Activated naive CD4-positive, alpha-beta T cell treated with anti-CD3 and anti-CD28 coated beads, Interleukin-2, amount 50 U/mL, for 24 hours (primary cell): Measurements from ENCODE around the gene MRC1.
"Not testable (repeated sequence)": the region's sequence is repeated elsewhere in the genome, so short reads cannot be mapped to it uniquely, and the experiment has no call there.

ENCODE experiments used
- H3K27ac Mint-ChIP-seq: one replicate; pipeline ENCODE4 v1.8.0; 2021; ENCODE audit warnings: mild to moderate bottlenecking, mixed read lengths
- H3K27me3 Mint-ChIP-seq: one replicate; pipeline ENCODE4 v1.8.0; 2021; ENCODE audit warnings: mixed read lengths
- H3K36me3 Mint-ChIP-seq: one replicate; pipeline ENCODE4 v1.8.0; 2021; ENCODE audit warnings: mixed read lengths
- H3K4me1 Mint-ChIP-seq: one replicate; pipeline ENCODE4 v1.8.0; 2021; ENCODE audit warnings: mixed read lengths
- H3K4me3 Mint-ChIP-seq: one replicate; pipeline ENCODE4 v1.8.0; 2021; ENCODE audit warnings: mild to moderate bottlenecking, mixed read lengths
- H3K9me3 Mint-ChIP-seq: one replicate; pipeline ENCODE4 v1.8.0; 2021; ENCODE audit warnings: mixed read lengths

The MRC1 gene

GRCh38 chr10:17950726-17951125, 141.6 kb downstream of the MRC1 start:
- no peaks in the 10 kb centered on the region for H3K36me3 Mint-ChIP-seq
- no peaks in the 10 kb centered on the region for H3K4me1 Mint-ChIP-seq
- H3K27ac Mint-ChIP-seq, result no peak overlapping the region
- H3K4me3 Mint-ChIP-seq, result no peak overlapping the region
- peaks cover 2% of the 10 kb centered on the region for H3K27me3 Mint-ChIP-seq
- no peaks in the 10 kb centered on the region for H3K9me3 Mint-ChIP-seq

GRCh38 chr10:17951868-17952371, 142.8 kb downstream of the MRC1 start, which contains the start of gene SLC39A12:
TSS of gene SLC39A12 (plus strand) at chr10:17951918. CDS start at chr10:17953277, 1,359 bp downstream.
- no peak within 1 kb of the TSS for H3K27ac Mint-ChIP-seq
- peaks cover 2% of the 10 kb centered on the region for H3K27me3 Mint-ChIP-seq
- no peaks in the 10 kb centered on the region for H3K4me1 Mint-ChIP-seq
- H3K9me3 Mint-ChIP-seq, result no peaks in the 10 kb centered on the region
- no peak within 1 kb of the TSS for H3K4me3 Mint-ChIP-seq
- no peaks in the 10 kb centered on the region for H3K36me3 Mint-ChIP-seq

- H3K27ac Mint-ChIP-seq, H3K27me3 Mint-ChIP-seq, H3K36me3 Mint-ChIP-seq, H3K4me1 Mint-ChIP-seq, H3K4me3 Mint-ChIP-seq, H3K9me3 Mint-ChIP-seq: not testable (repeated sequence)
Measured at GRCh38 chr10:17954372-17954771, 145.2 kb downstream of the MRC1 start.

- Mint-ChIP-seq H3K36me3 (no peaks in the 10 kb centered on the region), H3K27me3 (peaks cover 2% of the 10 kb centered on the region), H3K9me3 (no peaks in the 10 kb centered on the region), H3K4me1 (no peaks in the 10 kb centered on the region), H3K4me3 (no peak overlapping the region), H3K27ac (no peak overlapping the region)
Measured at GRCh38 chr10:17954861-17955260, 145.7 kb downstream of the MRC1 start.

GRCh38 chr10:17958049-17958448, 148.9 kb downstream of the MRC1 start:
- no peak overlapping the region for H3K27ac Mint-ChIP-seq
- H3K4me1 Mint-ChIP-seq, result no peaks in the 10 kb centered on the region
- no peaks in the 10 kb centered on the region for H3K9me3 Mint-ChIP-seq
- no peak overlapping the region for H3K4me3 Mint-ChIP-seq
- H3K27me3 Mint-ChIP-seq, result peaks cover 2% of the 10 kb centered on the region
- H3K36me3 Mint-ChIP-seq, result no peaks in the 10 kb centered on the region

GRCh38 chr10:17959870-17960269, 150.7 kb downstream of the MRC1 start:
- Mint-ChIP-seq H3K36me3 (no peaks in the 10 kb centered on the region), H3K9me3 (no peaks in the 10 kb centered on the region), H3K4me3 (no peak overlapping the region), H3K27me3 (no peaks in the 10 kb centered on the region), H3K27ac (no peak overlapping the region), H3K4me1 (no peaks in the 10 kb centered on the region)
